ENCODE results near the gene BRME1. TPM values are rescaled to one million over a fixed set of nuclear protein-coding genes. Genes with fewer than 3 reads are reported as not detected.

The BRME1 gene
- total RNA-seq, 4 donors from 2014 or later: 0.19 to 1.0 (median 0.56) TPM

GRCh38 chr19:13881692-13882418 lies 24.1 kb downstream of the BRME1 start:
- Histone ChIP-seq H3K27me3 (no peaks in the 10 kb centered on the region), H3K36me3 (no peaks in the 10 kb centered on the region), H3K4me3 (no peak overlapping the region), H3K4me1 (peaks cover 13 to 17% of the 10 kb centered on the region in 2 donors), H3K27ac (peak overlapping the region; percentile 77 to 92 (median 80)), H3K9me3 (no peaks in the 10 kb centered on the region)
- no peak for TF ChIP-seq POLR2A (IDR thresholded peaks at IDR 0.05)
- no peak for TF ChIP-seq CTCF (IDR thresholded peaks at IDR 0.05 in 4 of 5, conservative IDR thresholded peaks at IDR 0.05 in 1 of 5)
- DNase-seq: no peak
- in situ Hi-C loops (cut with MboI; ENCODE audit: low sequenced_read_pairs in 4 of 4) (loop anchor here (10.0 to 25.0 kb wide), 3 partner anchors 163 to 480 kb away; no protein-coding TSS in a partner anchor), intact Hi-C loops (cut with DNase I; ENCODE audit: low total_unique reads) (loop anchor here (2.0 to 5.0 kb wide), 3 partner anchors 25 to 255 kb away; partner anchors contain the start of genes ASF1B, BRME1, CC2D1A and DCAF15)
- no peak for ATAC-seq

- no peak overlapping the region for H3K4me3 ChIP-seq
- intact Hi-C loops (cut with DNase I; ENCODE audit: low total_unique reads): loop anchor here (2.0 to 5.0 kb wide), 3 partner anchors 26 to 256 kb away; partner anchors contain the start of genes ASF1B, BRME1, CC2D1A and DCAF15
- DNase-seq: no peak
- H3K9me3 ChIP-seq: no peaks in the 10 kb centered on the region
- H3K27me3 ChIP-seq: no peaks in the 10 kb centered on the region
- ATAC-seq: no peak
- TF ChIP-seq POLR2A (IDR thresholded peaks at IDR 0.05) (no peak), CTCF (IDR thresholded peaks at IDR 0.05 in 4 of 5, conservative IDR thresholded peaks at IDR 0.05 in 1 of 5) (no peak)
- peaks cover 13 to 17% of the 10 kb centered on the region in 2 donors for H3K4me1 ChIP-seq
- H3K27ac ChIP-seq: peak overlapping the region; percentile 77 to 92 (median 80)
- in situ Hi-C loops (cut with MboI; ENCODE audit: low sequenced_read_pairs in 4 of 4): loop anchor here (10.0 to 25.0 kb wide), 3 partner anchors 164 to 481 kb away; no protein-coding TSS in a partner anchor
- no peaks in the 10 kb centered on the region for H3K36me3 ChIP-seq
Observed at GRCh38 chr19:13881251-13881691, 24.6 kb downstream of the BRME1 start.

- ATAC-seq (peak; percentile 96 to 97), DNase-seq (peak; percentile 94 to 98)
- Histone ChIP-seq H3K36me3 (no peaks in the 10 kb centered on the region), H3K4me1 (peaks cover 13 to 17% of the 10 kb centered on the region in 2 donors), H3K9me3 (no peaks in the 10 kb centered on the region), H3K27me3 (no peaks in the 10 kb centered on the region), H3K27ac (peak overlapping the region; percentile 77 to 92 (median 80)), H3K4me3 (peak overlapping the region; percentile 33 to 49 (median 44))
- TF ChIP-seq POLR2A (IDR thresholded peaks at IDR 0.05): no peak
- TF ChIP-seq CTCF (IDR thresholded peaks at IDR 0.05 in 4 of 5, conservative IDR thresholded peaks at IDR 0.05 in 1 of 5): peak; percentile 98 to 100 (median 99)
- intact Hi-C loops (cut with DNase I; ENCODE audit: low total_unique reads): loop anchor here (1.0 to 5.0 kb wide), 7 partner anchors 26 to 468 kb away; partner anchors contain the start of genes ASF1B, BRME1, CC2D1A and DCAF15
- in situ Hi-C loops (cut with MboI; ENCODE audit: low sequenced_read_pairs in 4 of 4): loop anchor here (10.0 to 25.0 kb wide), 3 partner anchors 164 to 482 kb away; no protein-coding TSS in a partner anchor
Observed at GRCh38 chr19:13880059-13881043, 25.6 kb downstream of the BRME1 start.

GRCh38 chr19:13877303-13877702 lies 28.6 kb downstream of the BRME1 start:
- no peak overlapping the region for H3K4me3 ChIP-seq
- in situ Hi-C loops (cut with MboI; ENCODE audit: low sequenced_read_pairs in 4 of 4): loop anchor here (10.0 to 25.0 kb wide), 7 partner anchors 167 to 485 kb away; partner anchors contain the start of gene MISP3 (in 1 of the 4)
- TF ChIP-seq CTCF (IDR thresholded peaks at IDR 0.05 in 4 of 5, conservative IDR thresholded peaks at IDR 0.05 in 1 of 5): no peak
- TF ChIP-seq POLR2A (IDR thresholded peaks at IDR 0.05): no peak
- peaks cover 13 to 17% of the 10 kb centered on the region in 2 donors for H3K4me1 ChIP-seq
- no peaks in the 10 kb centered on the region for H3K9me3 ChIP-seq
- no peak overlapping the region for H3K27ac ChIP-seq
- ATAC-seq (no peak), DNase-seq (no peak)
- H3K27me3 ChIP-seq: peaks cover 0 to 12% (median 11%) of the 10 kb centered on the region in 3 donors
- intact Hi-C loops (cut with DNase I; ENCODE audit: low total_unique reads): no loop called here
- no peaks in the 10 kb centered on the region for H3K36me3 ChIP-seq
